SU-DHL-6 (cell line): ENCODE measurements around the gene SMYD2.

Experiments used
- H2AFZ ChIP-seq: fragments of 200-600 bp; sonication (generic); 2 replicates; pipeline ENCODE4 v1.6.1; 2014; ENCODE audit warnings: low read depth, mild to moderate bottlenecking, moderate library complexity, mixed read lengths, antibody characterized with exemption, low read length; ENCODE audit not compliant: severe bottlenecking
- H3F3A ChIP-seq: fragments of 200-600 bp; shearing (Covaris generic); 2 replicates; pipeline ENCODE4 v1.6.0; 2016; ENCODE audit warnings: antibody characterized with exemption, mild to moderate bottlenecking; ENCODE audit not compliant: insufficient read depth
- H3K27ac ChIP-seq: fragments of 200-600 bp; sonication (generic); 2 replicates; pipeline ENCODE4 v1.5.1; 2016; ENCODE audit warnings: low read depth, mild to moderate bottlenecking, low read length, moderate library complexity, mixed read lengths
- H3K27me3 ChIP-seq: fragments of 200-600 bp; sonication (generic), shearing (Covaris generic); 2 replicates; pipeline ENCODE4 v1.6.0; 2014; ENCODE audit warnings: mild to moderate bottlenecking, low read length
- H3K36me3 ChIP-seq: fragments of 200-600 bp; sonication (generic); 2 replicates; pipeline ENCODE4 v1.6.1; 2014; ENCODE audit warnings: mild to moderate bottlenecking, low read length, mixed read lengths
- H3K4me2 ChIP-seq: fragments of 300-600, 200-600 bp; shearing (Covaris generic), sonication (generic); 2 replicates; pipeline ENCODE4 v1.6.0; 2014; ENCODE audit warnings: low read length, low read depth, mild to moderate bottlenecking; ENCODE audit not compliant: poor library complexity, severe bottlenecking
- H3K4me3 ChIP-seq: fragments of 200-600 bp; sonication (generic); 2 replicates; pipeline ENCODE4 v1.5.1; 2014; ENCODE audit warnings: antibody characterized with exemption, low read length, mild to moderate bottlenecking, mixed read lengths; ENCODE audit not compliant: insufficient read depth, poor library complexity, severe bottlenecking
- H3K79me2 ChIP-seq: fragments of 200-600 bp; sonication (generic); 2 replicates; pipeline ENCODE4 v1.6.1; 2014; ENCODE audit warnings: mild to moderate bottlenecking, low read length, moderate library complexity; ENCODE audit not compliant: insufficient read depth
- H3K9ac ChIP-seq: fragments of 200-600 bp; sonication (generic); 2 replicates; pipeline ENCODE4 v1.7.0; 2014; ENCODE audit warnings: mild to moderate bottlenecking, low read length
- H3K9me2 ChIP-seq: fragments of 200-600 bp; sonication (generic); replicated peaks from 2 replicates; pipeline ENCODE4 v1.6.1; 2014; ENCODE audit warnings: low read length; ENCODE audit not compliant: insufficient read depth
- H3K9me3 ChIP-seq: fragments of 200-600 bp; sonication (generic); 2 replicates; pipeline ENCODE4 v1.6.1; 2014; ENCODE audit warnings: low read length, mixed read lengths; ENCODE audit not compliant: insufficient read depth
- H4K20me1 ChIP-seq: fragments of 200-600 bp; sonication (generic); 2 replicates; pipeline ENCODE4 v1.6.1; 2014; ENCODE audit warnings: low read depth, mild to moderate bottlenecking, antibody characterized with exemption, low read length, moderate library complexity, mixed read lengths
- CTCF ChIP-seq: fragments of 200-600 bp; sonication (generic); IDR thresholded peaks from one replicate; pipeline ENCODE4 v1.5.1; 2017; ENCODE audit warnings: antibody characterized with exemption, mild to moderate bottlenecking, low read length, moderate library complexity; ENCODE audit not compliant: insufficient read depth, poor library complexity, severe bottlenecking
- EZH2phosphoT487 ChIP-seq: fragments of 200-600 bp; sonication (generic), shearing (Covaris generic); conservative IDR thresholded peaks from 2 replicates; pipeline ENCODE4 v1.6.1; 2018; ENCODE audit warnings: mild to moderate bottlenecking, antibody characterized with exemption, low read length, moderate library complexity, mixed read lengths

Gene SMYD2

DNA sequence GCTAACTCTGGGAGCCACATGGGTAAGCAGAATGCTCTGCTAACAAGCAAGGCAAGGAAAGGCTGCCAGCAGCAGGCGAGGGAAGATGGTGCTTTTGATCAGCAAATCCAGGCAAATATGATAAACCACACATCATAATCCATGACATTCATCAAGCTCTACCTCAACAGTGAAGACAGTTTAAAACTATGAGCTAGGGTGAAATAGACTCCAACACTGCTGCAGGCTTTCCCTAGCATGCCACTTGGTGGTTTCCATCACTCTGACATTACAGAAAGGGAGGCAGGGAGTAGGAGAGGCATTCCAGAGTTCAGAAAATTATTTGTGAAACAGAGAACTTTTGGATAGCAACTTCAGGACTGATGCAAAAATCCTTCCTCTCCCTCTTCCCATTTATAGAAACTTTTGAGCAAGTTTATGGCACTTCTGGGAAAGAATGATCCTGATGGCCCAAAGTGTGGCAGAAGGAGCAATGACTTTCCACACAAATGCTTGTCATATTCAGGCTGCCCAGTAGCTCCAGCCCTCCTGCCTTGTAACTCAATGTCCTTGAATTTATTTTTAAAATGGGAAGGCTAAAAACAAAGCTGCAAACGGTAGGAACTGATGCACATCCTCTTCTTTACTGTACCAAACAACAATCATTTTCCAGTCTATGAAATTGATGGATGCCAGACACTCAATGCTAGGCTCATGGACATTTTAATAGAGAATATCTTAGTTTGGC is 70.8 kb downstream of the SMYD2 start:
- H3K9me3 ChIP-seq: no peaks in the 10 kb centered on the region
- no peak overlapping the region for H2AFZ ChIP-seq
- no peak overlapping the region for H3K4me2 ChIP-seq
- no peaks in the 10 kb centered on the region for H3F3A ChIP-seq
- H3K36me3 ChIP-seq: no peaks in the 10 kb centered on the region
- no peaks in the 10 kb centered on the region for H3K9me2 ChIP-seq
- no peak overlapping the region for H3K4me3 ChIP-seq
- no peak overlapping the region for H3K27ac ChIP-seq
- H3K79me2 ChIP-seq: no peaks in the 10 kb centered on the region
- H3K27me3 ChIP-seq: no peaks in the 10 kb centered on the region; the same call in 1 of the 2 replicates
- TF ChIP-seq EZH2phosphoT487 (no peak), CTCF (no peak)
- H4K20me1 ChIP-seq: no peaks in the 10 kb centered on the region
- H3K9ac ChIP-seq: no peak overlapping the region

GRCh38 chr1:214352838-214353237 is 71.9 kb downstream of the SMYD2 start:
- Histone ChIP-seq H3K27me3 (no peaks in the 10 kb centered on the region; the same call in 1 of the 2 replicates), H3K27ac (no peak overlapping the region), H3K9ac (no peak overlapping the region), H4K20me1 (no peaks in the 10 kb centered on the region), H3K4me2 (no peak overlapping the region), H3K9me2 (no peaks in the 10 kb centered on the region), H3K4me3 (no peak overlapping the region), H3K36me3 (no peaks in the 10 kb centered on the region), H2AFZ (no peak overlapping the region), H3F3A (no peaks in the 10 kb centered on the region), H3K9me3 (no peaks in the 10 kb centered on the region), H3K79me2 (no peaks in the 10 kb centered on the region)
- no peak for TF ChIP-seq CTCF
- no peak for TF ChIP-seq EZH2phosphoT487

DNA sequence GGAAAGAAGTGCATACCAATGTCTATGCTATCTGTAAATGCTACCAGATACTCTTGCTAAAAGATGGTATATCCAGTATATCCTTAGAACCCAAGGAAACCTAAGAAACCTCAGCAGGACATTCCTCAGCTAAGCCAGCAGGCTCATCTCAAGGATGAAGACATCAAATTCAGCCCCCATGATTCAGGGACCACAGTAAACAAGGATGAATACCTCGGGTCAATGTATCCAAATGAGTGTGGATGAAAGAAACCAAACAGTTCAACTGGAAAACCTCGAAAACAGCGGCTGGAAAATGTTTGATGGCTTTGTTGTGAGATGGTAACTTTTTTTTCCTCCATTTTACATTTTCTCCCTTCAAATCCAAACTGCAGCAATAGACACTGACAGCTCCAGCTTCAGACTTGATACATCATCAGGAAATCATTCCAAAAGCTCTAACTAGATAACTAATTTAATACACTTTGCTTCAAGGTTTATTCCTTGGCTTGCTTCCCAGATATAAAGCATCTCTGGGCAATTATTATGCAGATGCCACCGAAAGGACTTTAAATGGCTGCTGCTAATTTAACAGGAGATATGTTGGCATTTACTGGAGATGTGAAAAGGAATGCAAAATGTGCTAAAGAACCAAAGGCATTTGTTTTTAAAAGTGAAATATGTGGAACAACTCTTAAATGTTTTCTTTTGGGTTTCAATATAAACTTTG is 73.6 kb downstream of the SMYD2 start:
- Histone ChIP-seq H4K20me1 (no peaks in the 10 kb centered on the region), H3K27ac (no peak overlapping the region), H3K9me2 (no peaks in the 10 kb centered on the region), H2AFZ (no peak overlapping the region), H3K79me2 (no peaks in the 10 kb centered on the region), H3K4me3 (no peak overlapping the region), H3F3A (no peaks in the 10 kb centered on the region), H3K9me3 (no peaks in the 10 kb centered on the region), H3K36me3 (no peaks in the 10 kb centered on the region), H3K9ac (no peak overlapping the region), H3K4me2 (no peak overlapping the region), H3K27me3 (no peaks in the 10 kb centered on the region; the same call in 1 of the 2 replicates)
- no peak for TF ChIP-seq CTCF
